ENCODE measurements around the gene NUP98.

The NUP98 gene

DNA sequence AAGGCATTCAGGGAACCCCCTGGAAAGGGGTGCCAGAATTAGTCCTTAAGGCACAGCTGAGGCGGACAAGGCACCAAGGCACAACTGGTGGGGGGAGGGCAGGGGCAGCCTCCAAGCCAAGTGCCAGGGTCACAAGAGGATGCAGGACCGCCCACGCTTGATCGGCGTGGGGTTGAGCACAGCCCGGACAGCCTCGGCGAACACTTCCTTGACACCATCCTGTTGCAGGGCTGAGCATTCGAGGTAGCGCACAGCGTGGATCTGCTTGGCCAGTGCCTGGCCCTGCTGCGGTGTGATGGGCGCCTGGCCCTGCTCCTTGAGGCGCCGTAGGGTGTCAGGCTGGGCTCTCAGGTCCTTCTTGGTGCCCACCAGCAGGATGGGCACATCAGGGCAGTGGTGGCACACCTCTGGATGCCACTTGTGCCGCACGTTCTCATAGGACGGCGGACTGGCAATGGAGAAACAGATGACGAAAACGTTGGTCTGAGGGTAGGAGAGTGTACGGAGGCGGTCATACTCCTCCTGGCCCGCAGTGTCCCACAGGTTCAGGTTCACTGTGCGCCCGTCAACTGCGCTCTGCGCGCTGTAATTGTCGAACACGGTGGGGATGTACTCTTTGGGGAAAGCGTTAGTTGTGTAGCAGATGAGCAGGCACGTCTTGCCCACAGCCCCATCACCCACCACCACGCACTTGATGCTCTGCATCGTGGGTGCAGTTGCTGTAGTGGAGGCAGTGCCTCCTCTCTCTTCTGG is 30.3 kb upstream of the NUP98 start:
- CTCF ChIA-PET = interaction anchor here (0.8 to 11.9 kb wide), 4 partner anchors 11 to 246 kb away, joined by 3 to 266 read pairs (median 6); partner anchors contain the start of gene RHOG
- peak overlapping the region in 1 of 2 experiments; percentile 2 for H3K27ac ChIP-seq (ENCODE audit: insufficient read depth in 1 of 2, low read depth in 1 of 2, low read length in 2 of 2, poor library complexity in 1 of 2, severe bottlenecking in 2 of 2)

GRCh38 chr11:3826721-3827120 is 29.4 kb upstream of the NUP98 start:
- Histone ChIP-seq H3K27me3 (replicated peaks in 2 of 5; ENCODE audit: control insufficient read depth in 4 of 5, insufficient read depth in 5 of 5, low read length in 4 of 5) (no peaks in the 10 kb centered on the region), H3K4me3 (ENCODE audit: control insufficient read depth in 1 of 7, extremely low read depth in 1 of 7, insufficient read depth in 4 of 7, low read depth in 2 of 7, low read length in 6 of 7) (no peak overlapping the region), H3K4me1 (ENCODE audit: control extremely low read depth in 1 of 4, control insufficient read depth in 4 of 4, insufficient read depth in 4 of 4, low read length in 3 of 4) (peaks cover 15 to 30% (median 20%) of the 10 kb centered on the region in 4 experiments), H3K9me3 (ENCODE audit: control extremely low read depth in 1 of 5, control insufficient read depth in 4 of 5, insufficient read depth in 2 of 5, low read depth in 1 of 5, low read length in 4 of 5) (no peaks in the 10 kb centered on the region), H3K36me3 (ENCODE audit: control insufficient read depth in 4 of 4, insufficient read depth in 4 of 4, low read length in 3 of 4) (peaks cover 15 to 73% (median 38%) of the 10 kb centered on the region in 4 experiments), H3K27ac (ENCODE audit: insufficient read depth in 1 of 2, low read depth in 1 of 2, low read length in 2 of 2, poor library complexity in 1 of 2, severe bottlenecking in 2 of 2) (peak overlapping the region in 1 of 2 experiments; percentile 47)
- CTCF ChIA-PET = interaction anchor here (0.8 to 11.9 kb wide), 4 partner anchors 12 to 27 kb away, joined by 3 to 266 read pairs (median 8); partner anchors contain the start of genes PGAP2 and RHOG
- POLR2A ChIA-PET = interaction anchor here (0.7 to 1.0 kb wide), 2 partner anchors 11 to 12 kb away, joined by 3 to 4 read pairs; no protein-coding TSS in a partner anchor
- no peak for DNase-seq
- 100% methylated on average over 3 of the region's 3 CpGs for WGBS (ENCODE audit: insufficient coverage)

More for the DNA sequence above, 30.3 kb upstream of the NUP98 start:
- Histone ChIP-seq H3K9me3 (ENCODE audit: control extremely low read depth in 1 of 5, control insufficient read depth in 4 of 5, insufficient read depth in 2 of 5, low read depth in 1 of 5, low read length in 4 of 5) (no peaks in the 10 kb centered on the region), H3K4me3 (ENCODE audit: control insufficient read depth in 1 of 7, extremely low read depth in 1 of 7, insufficient read depth in 4 of 7, low read depth in 2 of 7, low read length in 6 of 7) (no peak overlapping the region), H3K4me1 (ENCODE audit: control extremely low read depth in 1 of 4, control insufficient read depth in 4 of 4, insufficient read depth in 4 of 4, low read length in 3 of 4) (peaks cover 18 to 39% (median 29%) of the 10 kb centered on the region in 4 experiments), H3K36me3 (ENCODE audit: control insufficient read depth in 4 of 4, insufficient read depth in 4 of 4, low read length in 3 of 4) (peaks cover 15 to 81% (median 38%) of the 10 kb centered on the region in 4 experiments), H3K27me3 (replicated peaks in 2 of 5; ENCODE audit: control insufficient read depth in 4 of 5, insufficient read depth in 5 of 5, low read length in 4 of 5) (no peaks in the 10 kb centered on the region)
- DNase-seq = no peak
- POLR2A ChIA-PET = interaction anchor here (1.5 kb wide), 1 partner anchor 14 kb away, joined by 5 read pairs; no protein-coding TSS in a partner anchor
- WGBS (ENCODE audit: insufficient coverage) = 93% methylated on average over 34 of the region's 35 CpGs

- DNase-seq = no peak
- Histone ChIP-seq H3K9me3 (ENCODE audit: control extremely low read depth in 1 of 5, control insufficient read depth in 4 of 5, insufficient read depth in 2 of 5, low read depth in 1 of 5, low read length in 4 of 5) (no peaks in the 10 kb centered on the region), H3K27ac (ENCODE audit: insufficient read depth in 1 of 2, low read depth in 1 of 2, low read length in 2 of 2, poor library complexity in 1 of 2, severe bottlenecking in 2 of 2) (peak overlapping the region in 1 of 2 experiments; percentile 44), H3K36me3 (ENCODE audit: control insufficient read depth in 4 of 4, insufficient read depth in 4 of 4, low read length in 3 of 4) (peaks cover 15 to 62% (median 37%) of the 10 kb centered on the region in 4 experiments), H3K4me3 (ENCODE audit: control insufficient read depth in 1 of 7, extremely low read depth in 1 of 7, insufficient read depth in 4 of 7, low read depth in 2 of 7, low read length in 6 of 7) (no peak overlapping the region), H3K27me3 (replicated peaks in 2 of 5; ENCODE audit: control insufficient read depth in 4 of 5, insufficient read depth in 5 of 5, low read length in 4 of 5) (no peaks in the 10 kb centered on the region), H3K4me1 (ENCODE audit: control extremely low read depth in 1 of 4, control insufficient read depth in 4 of 4, insufficient read depth in 4 of 4, low read length in 3 of 4) (peaks cover 4 to 19% (median 10%) of the 10 kb centered on the region in 4 experiments)
- CTCF ChIA-PET = interaction anchor here (0.7 to 11.9 kb wide), 7 partner anchors 9 to 247 kb away, joined by 3 to 266 read pairs (median 7); partner anchors contain the start of genes PGAP2 and RHOG
- POLR2A ChIA-PET = interaction anchor here (1.0 to 1.1 kb wide), 2 partner anchors 12 to 16 kb away, joined by 4 to 12 read pairs; partner anchors contain the start of gene RHOG
- 94% methylated on average over 6 of the region's 8 CpGs for WGBS (ENCODE audit: insufficient coverage)
Observed at GRCh38 chr11:3825473-3826154, 28.3 kb upstream of the NUP98 start.

DNA sequence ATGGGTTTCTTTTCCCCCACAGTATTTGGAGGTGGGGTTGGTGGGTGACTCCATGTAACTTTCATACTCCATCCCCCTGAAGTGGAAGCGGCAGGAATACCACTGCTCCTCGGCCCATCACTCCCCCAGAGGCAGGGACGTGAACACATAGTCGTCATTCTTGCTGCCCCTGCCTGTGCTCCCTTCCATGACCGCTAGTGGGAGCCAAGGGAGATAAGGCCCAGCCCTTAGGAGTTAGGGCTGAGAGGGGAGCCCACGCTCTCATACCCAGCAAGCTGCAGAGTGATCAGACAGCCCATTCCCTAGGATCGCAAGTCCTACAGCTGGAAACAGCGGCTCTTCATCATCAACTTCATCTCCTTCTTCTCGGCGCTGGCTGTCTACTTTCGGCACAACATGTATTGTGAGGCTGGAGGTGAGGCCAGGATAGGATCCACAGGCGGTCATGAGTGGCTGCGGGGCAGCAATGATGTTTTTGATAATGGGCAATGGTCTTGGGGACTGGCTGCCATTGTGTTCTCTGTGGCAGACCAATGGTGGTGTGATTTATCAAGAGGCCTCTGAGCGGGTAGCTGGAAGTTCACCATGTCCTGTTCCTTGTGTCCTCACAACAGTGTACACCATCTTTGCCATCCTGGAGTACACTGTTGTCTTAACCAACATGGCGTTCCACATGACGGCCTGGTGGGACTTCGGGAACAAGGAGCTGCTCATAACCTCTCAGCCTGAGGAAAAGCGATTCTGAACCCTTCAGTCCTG is 27.5 kb upstream of the NUP98 start:
- POLR2A ChIA-PET = interaction anchor here (0.7 to 1.1 kb wide), 2 partner anchors 16 to 121 kb away, joined by 3 to 12 read pairs; partner anchors contain the start of gene RHOG
- Histone ChIP-seq H3K4me3 (ENCODE audit: control insufficient read depth in 1 of 7, extremely low read depth in 1 of 7, insufficient read depth in 4 of 7, low read depth in 2 of 7, low read length in 6 of 7) (no peak overlapping the region), H3K9me3 (ENCODE audit: control extremely low read depth in 1 of 5, control insufficient read depth in 4 of 5, insufficient read depth in 2 of 5, low read depth in 1 of 5, low read length in 4 of 5) (no peaks in the 10 kb centered on the region), H3K4me1 (ENCODE audit: control extremely low read depth in 1 of 4, control insufficient read depth in 4 of 4, insufficient read depth in 4 of 4, low read length in 3 of 4) (peaks cover under 1 to 13% (median 6%) of the 10 kb centered on the region in 4 experiments), H3K36me3 (ENCODE audit: control insufficient read depth in 4 of 4, insufficient read depth in 4 of 4, low read length in 3 of 4) (peaks cover 12 to 58% (median 31%) of the 10 kb centered on the region in 4 experiments), H3K27ac (ENCODE audit: insufficient read depth in 1 of 2, low read depth in 1 of 2, low read length in 2 of 2, poor library complexity in 1 of 2, severe bottlenecking in 2 of 2) (peak overlapping the region in 1 of 2 experiments; percentile 44), H3K27me3 (replicated peaks in 2 of 5; ENCODE audit: control insufficient read depth in 4 of 5, insufficient read depth in 5 of 5, low read length in 4 of 5) (no peaks in the 10 kb centered on the region)
- 56% methylated on average over 10 of the region's 18 CpGs for WGBS (ENCODE audit: insufficient coverage)
- CTCF ChIA-PET = interaction anchor here (0.7 to 11.9 kb wide), 7 partner anchors 8 to 248 kb away, joined by 3 to 266 read pairs (median 7); partner anchors contain the start of genes PGAP2 and RHOG
- peak; percentile 85 to 91 (median 89) for DNase-seq

GRCh38 chr11:3823762-3824506 is 26.6 kb upstream of the NUP98 start:
- 98% methylated on average over 26 of the region's 30 CpGs for WGBS (ENCODE audit: insufficient coverage)
- no peak overlapping the region for H3K4me3 ChIP-seq (ENCODE audit: control insufficient read depth in 1 of 7, extremely low read depth in 1 of 7, insufficient read depth in 4 of 7, low read depth in 2 of 7, low read length in 6 of 7)
- H3K27ac ChIP-seq (ENCODE audit: insufficient read depth in 1 of 2, low read depth in 1 of 2, low read length in 2 of 2, poor library complexity in 1 of 2, severe bottlenecking in 2 of 2) = no peak overlapping the region
- H3K36me3 ChIP-seq (ENCODE audit: control insufficient read depth in 4 of 4, insufficient read depth in 4 of 4, low read length in 3 of 4) = peaks cover 11 to 55% (median 29%) of the 10 kb centered on the region in 4 experiments
- ChIA-PET CTCF (interaction anchor here (1.4 to 11.9 kb wide), 6 partner anchors 13 to 249 kb away, joined by 4 to 266 read pairs (median 10); partner anchors contain the start of genes PGAP2 and RHOG), POLR2A (no interaction called here)
- H3K27me3 ChIP-seq (replicated peaks in 2 of 5; ENCODE audit: control insufficient read depth in 4 of 5, insufficient read depth in 5 of 5, low read length in 4 of 5) = no peaks in the 10 kb centered on the region
- H3K4me1 ChIP-seq (ENCODE audit: control extremely low read depth in 1 of 4, control insufficient read depth in 4 of 4, insufficient read depth in 4 of 4, low read length in 3 of 4) = peaks cover 0 to 13% (median 6%) of the 10 kb centered on the region in 4 experiments
- H3K9me3 ChIP-seq (ENCODE audit: control extremely low read depth in 1 of 5, control insufficient read depth in 4 of 5, insufficient read depth in 2 of 5, low read depth in 1 of 5, low read length in 4 of 5) = no peaks in the 10 kb centered on the region
- no peak for DNase-seq

GRCh38 chr11:3823303-3823702 is 25.9 kb upstream of the NUP98 start:
- no peaks in the 10 kb centered on the region for H3K9me3 ChIP-seq (ENCODE audit: control extremely low read depth in 1 of 5, control insufficient read depth in 4 of 5, insufficient read depth in 2 of 5, low read depth in 1 of 5, low read length in 4 of 5)
- peaks cover 0 to 13% (median 6%) of the 10 kb centered on the region in 4 experiments for H3K4me1 ChIP-seq (ENCODE audit: control extremely low read depth in 1 of 4, control insufficient read depth in 4 of 4, insufficient read depth in 4 of 4, low read length in 3 of 4)
- DNase-seq = no peak
- no peaks in the 10 kb centered on the region for H3K27me3 ChIP-seq (replicated peaks in 2 of 5; ENCODE audit: control insufficient read depth in 4 of 5, insufficient read depth in 5 of 5, low read length in 4 of 5)
- H3K4me3 ChIP-seq (ENCODE audit: control insufficient read depth in 1 of 7, extremely low read depth in 1 of 7, insufficient read depth in 4 of 7, low read depth in 2 of 7, low read length in 6 of 7) = no peak overlapping the region
- 100% methylated on average over 2 of the region's 3 CpGs for WGBS (ENCODE audit: insufficient coverage)
- H3K36me3 ChIP-seq (ENCODE audit: control insufficient read depth in 4 of 4, insufficient read depth in 4 of 4, low read length in 3 of 4) = peaks cover 11 to 51% (median 28%) of the 10 kb centered on the region in 4 experiments
- CTCF ChIA-PET = interaction anchor here (0.9 to 11.9 kb wide), 8 partner anchors 13 to 250 kb away, joined by 3 to 266 read pairs (median 6); partner anchors contain the start of genes PGAP2 and RHOG
- H3K27ac ChIP-seq (ENCODE audit: insufficient read depth in 1 of 2, low read depth in 1 of 2, low read length in 2 of 2, poor library complexity in 1 of 2, severe bottlenecking in 2 of 2) = no peak overlapping the region
- POLR2A ChIA-PET = no interaction called here
